HepG2 (cell line): Measurements from ENCODE around the gene CAPN8. TPM values are rescaled to one million over a fixed set of nuclear protein-coding genes. Genes with fewer than 3 reads are reported as not detected.

ENCODE experiments used
- ATAC-seq: fragments of 200-7000 bp; cut with Tn5 transposase; 3 replicates; pipeline ENCODE4 v1.9.1; 2020; ENCODE audit warnings: mild to moderate bottlenecking, moderate library complexity
- BruUV-seq: library from RNA; stranded (reverse); fragments of 400-500 nt; replicated peaks from 2 replicates; lab custom pipeline; 2021; lab: Mats Ljungman, UMichigan
- CTCF ChIA-PET: fragments of 300-600 bp; formaldehyde crosslinking; extraction: SDS; loops from one replicate; lab custom pipeline; 2021; ENCODE audit warnings: low total read pairs, inconsistent platforms, low intra/inter-chr PET ratio; lab: Yijun Ruan, JAX
- POLR2A ChIA-PET: fragments of 350-600 bp; sonication (Branson Sonifier 250); formaldehyde crosslinking; loops from one replicate; lab custom pipeline; 2020; ENCODE audit warnings: antibody characterized with exemption, inconsistent platforms; lab: Yijun Ruan, JAX
- DNase-seq: peaks from one replicate; pipeline ENCODE4 v3.0.0-alpha.2; 2015; ENCODE audit warnings: low spot score
- FAIRE-seq: peaks from 3 replicates; lab custom pipeline; 2011; peaks lifted over from hg19 to GRCh38; lab: Jason Lieb, UNC
- H2AFZ ChIP-seq: one replicate; pipeline ENCODE4 v1.6.1; 2011; ENCODE audit warnings: low read length, inconsistent platforms
- H3K27ac ChIP-seq: fragments of 300-600 bp; 3 replicates; pipeline ENCODE4 v1.8.0; 2011; ENCODE audit warnings: mixed run types, mild to moderate bottlenecking, mixed read lengths, low read length, inconsistent platforms; ENCODE audit not compliant: insufficient read depth; ENCODE audit errors: extremely low read length
- H3K27me3 ChIP-seq, 2 experiments: fragments of 200-600 bp in 1 of 2; 2 replicates in 1 of 2; 3 replicates in 1 of 2; pipeline versions ENCODE4 v1.6.0 to v1.8.0; 2011; ENCODE audit warnings: low read length in 2 of 2, mild to moderate bottlenecking in 2 of 2, moderate library complexity in 2 of 2, inconsistent platforms in 1 of 2; ENCODE audit not compliant: insufficient read depth in 2 of 2, control insufficient read depth in 1 of 2
- H3K36me3 ChIP-seq, 2 experiments: fragments of 200-600 bp in 1 of 2; replicated peaks in 1 of 2; 2 replicates in 1 of 2; 3 replicates in 1 of 2; pipeline versions ENCODE4 v1.5.1 to v1.8.0; 2011; ENCODE audit warnings: low read length in 2 of 2, inconsistent platforms in 1 of 2; ENCODE audit not compliant: insufficient read depth in 2 of 2, control insufficient read depth in 1 of 2
- H3K4me1 ChIP-seq: 2 replicates; pipeline ENCODE4 v1.5.1; 2012; ENCODE audit warnings: low read length, inconsistent platforms; ENCODE audit not compliant: insufficient read depth
- H3K4me2 ChIP-seq: 2 replicates; pipeline ENCODE4 v1.6.0; 2011; ENCODE audit warnings: low read depth, low read length, inconsistent platforms
- H3K4me3 ChIP-seq, 3 experiments: fragments of 200-600 bp in 1 of 3; sonication (generic), shearing (Covaris generic) in 1 of 3; replicated peaks in 1 of 3; 2 replicates each; pipeline ENCODE4 v1.5.1; 2011 to 2016; ENCODE audit warnings: low read length in 3 of 3, inconsistent platforms in 2 of 3, low read depth in 2 of 3, mild to moderate bottlenecking in 2 of 3, control low read depth in 1 of 3, mixed read lengths in 1 of 3; ENCODE audit not compliant: insufficient read depth in 1 of 3
- H3K79me2 ChIP-seq: one replicate; pipeline ENCODE4 v1.6.1; 2011; ENCODE audit warnings: low read length, inconsistent platforms; ENCODE audit not compliant: insufficient read depth
- H3K9ac ChIP-seq: 2 replicates; pipeline ENCODE4 v1.6.0; 2011; ENCODE audit warnings: mild to moderate bottlenecking, low read depth, low read length, inconsistent platforms; ENCODE audit not compliant: insufficient read depth
- H3K9me3 ChIP-seq: 2 replicates; pipeline ENCODE4 v1.5.1; 2012; ENCODE audit warnings: mild to moderate bottlenecking, low read length
- H4K20me1 ChIP-seq: 2 replicates; pipeline ENCODE4 v1.6.0; 2011; ENCODE audit warnings: inconsistent platforms, mild to moderate bottlenecking, low read length, moderate library complexity; ENCODE audit not compliant: insufficient read depth
- HNF4A ChIP-seq: sonication (generic); formaldehyde crosslinking; IDR thresholded peaks from 2 replicates; pipeline ENCODE4 v1.4.0; 2020; ENCODE audit warnings: missing genetic modification reagents
- JUNB ChIP-seq: sonication (generic); formaldehyde crosslinking; IDR thresholded peaks from 2 replicates; pipeline ENCODE4 v1.8.0; 2022; ENCODE audit warnings: missing genetic modification reagents, mild to moderate bottlenecking, borderline replicate concordance
- NKX3-1 ChIP-seq: sonication (generic); formaldehyde crosslinking; IDR thresholded peaks from 2 replicates; pipeline ENCODE4 v1.5.0; 2020; ENCODE audit warnings: missing genetic modification reagents
- PPARG ChIP-seq: conservative IDR thresholded peaks from 2 replicates; pipeline ENCODE4 v1.6.1; 2016; ENCODE audit warnings: missing biosample characterization, missing genetic modification reagents
- PREB ChIP-seq: sonication (generic); formaldehyde crosslinking; IDR thresholded peaks from 2 replicates; pipeline ENCODE4 v1.4.0; 2020; ENCODE audit warnings: missing genetic modification reagents
- WGBS: methylation state at CpG from one replicate; pipeline ENCODE4 v1.1.6; 2017; ENCODE audit warnings: low lambda C conversion rate; 5-methylcytosine and 5-hydroxymethylcytosine counted together
- in situ Hi-C: cut with HindIII; loops from 2 replicates; pipeline ENCODE4 v1.10.0; 2017; ENCODE audit warnings: low pct_unique_long_range_greater_than_20kb; ENCODE audit not compliant: extremely low pct_ligation_motif_present
- intact Hi-C: fragments of 100-400 bp; cut with micrococcal nuclease; formaldehyde crosslinking; loops from one replicate; pipeline ENCODE4 v1.10.0; 2022; ENCODE audit not compliant: unreplicated experiment
- polyA plus RNA-seq, 8 experiments: library from polyadenylated mRNA; depleted of rRNA in 3 of 8; stranded (reverse) in 7 of 8; unstranded in 1 of 8; fragments of >200 nt; fragmentation: Illumina TruSeq in 4 of 8; extraction: Trizol in 4 of 8; gene quantifications; 2 replicates each; pipeline versions ENCODE4 v1.2.1 to v1.2.3, GENCODE V29; 2011 to 2016; ENCODE audit warnings: low read depth in 4 of 8, missing spikeins in 1 of 8, mixed read lengths in 1 of 8; ENCODE audit not compliant: insufficient read depth in 1 of 8
- total RNA-seq, 5 experiments: library from RNA; depleted of rRNA; stranded (reverse); fragments of >200 nt; fragmentation: Illumina TruSeq; extraction: Trizol; gene quantifications; 2 replicates each; pipeline ENCODE4 v1.2.3, GENCODE V29; 2016; ENCODE audit warnings: low read depth in 1 of 5

CAPN8 gene
- total and polyA plus RNA-seq, 2 of the 13 experiments (the other 11 are each of a cell fraction or from before 2014, with no cell fraction given), result 0.20 to 0.25 TPM

DNA sequence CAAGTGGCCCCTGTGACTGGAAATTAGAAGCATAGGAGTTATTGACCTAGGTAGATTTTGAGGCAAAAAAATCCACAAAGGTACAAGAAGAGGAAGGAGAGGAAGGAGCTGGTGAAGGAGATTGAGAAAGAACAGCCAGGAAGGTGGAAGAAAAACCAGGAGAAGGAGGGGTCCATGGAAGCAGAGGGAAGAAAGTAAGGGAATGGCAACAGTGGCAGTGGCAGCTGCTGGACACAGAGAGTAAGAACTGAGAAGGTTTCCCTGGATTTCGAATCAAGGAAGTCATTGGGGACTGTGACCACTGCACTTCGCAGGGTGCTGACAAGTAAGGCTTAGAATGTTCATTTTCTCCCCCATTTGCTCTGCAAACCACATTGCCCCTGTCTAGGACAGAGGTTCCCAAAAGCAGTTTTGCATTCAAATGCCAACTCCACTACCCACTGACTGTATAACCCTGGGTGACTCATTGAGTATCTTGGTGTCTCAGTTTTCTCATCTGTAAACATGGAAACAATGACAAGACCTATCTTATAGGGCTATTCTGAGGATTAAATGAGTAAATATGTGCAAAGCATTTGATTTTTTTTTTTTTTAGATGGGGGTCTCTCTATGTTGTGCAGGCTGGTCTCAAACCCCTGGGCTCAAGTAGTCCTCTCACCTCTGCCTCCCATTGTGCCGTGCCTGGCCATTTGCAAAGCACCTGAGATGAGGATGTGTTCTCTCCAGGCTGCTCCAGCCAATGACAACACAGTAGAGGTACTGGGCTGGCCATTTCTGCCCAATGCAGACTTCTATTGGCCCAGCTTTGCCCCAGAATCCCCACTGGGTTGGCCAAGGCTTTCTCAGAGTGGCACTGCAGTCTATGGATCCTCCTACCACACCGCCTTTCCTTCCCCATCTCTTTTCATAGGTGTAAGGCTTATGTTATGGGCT is 37.5 kb upstream of the CAPN8 start:
- no peak for ATAC-seq
- intact Hi-C loops, result loop anchor here (10.0 kb wide), 1 partner anchor 142 kb away; the partner anchor contains the start of gene TP53BP2
- H3K4me2 ChIP-seq, result no peak overlapping the region

More for the DNA sequence above, 37.5 kb upstream of the CAPN8 start:
- CTCF ChIA-PET, result no interaction called here
- POLR2A ChIA-PET, result no interaction called here
- Histone ChIP-seq H2AFZ (no peak overlapping the region), H3K4me3 (no peak overlapping the region), H3K4me1 (peaks cover 22% of the 10 kb centered on the region), H4K20me1 (no peaks in the 10 kb centered on the region), H3K27ac (no peak overlapping the region), H3K27me3 (peaks cover 0 to 62% of the 10 kb centered on the region in 2 experiments; a peak in 4 of 5 replicates), H3K36me3 (no peaks in the 10 kb centered on the region), H3K9me3 (no peaks in the 10 kb centered on the region), H3K9ac (no peak overlapping the region), H3K79me2 (no peaks in the 10 kb centered on the region)
- FAIRE-seq (no peak), DNase-seq (no peak)
- in situ Hi-C loops, result no loop called here
- TF ChIP-seq NKX3-1 (CRISPR knock-in tag) (no peak), PREB (CRISPR knock-in tag) (no peak), PPARG (CRISPR knock-in tag) (no peak), JUNB (CRISPR knock-in tag) (no peak), HNF4A (CRISPR knock-in tag) (no peak)
- WGBS, result 55% methylated on average over 4 of the region's 4 CpGs
- no TSS peak for BruUV-seq
